HUES6 (cell line): ENCODE measurements around the gene OR52N2.

ENCODE experiments used
- H3K27ac ChIP-seq: 2 replicates; pipeline ENCODE4 v1.7.0; 2013; ENCODE audit warnings: low read depth, mild to moderate bottlenecking, low read length, inconsistent platforms
- H3K27me3 ChIP-seq: 2 replicates; pipeline ENCODE4 v1.6.1; 2013; ENCODE audit warnings: low read length; ENCODE audit not compliant: control insufficient read depth, insufficient read depth
- H3K36me3 ChIP-seq: 2 replicates; pipeline ENCODE4 v1.6.1; 2013; ENCODE audit warnings: low read length; ENCODE audit not compliant: control insufficient read depth, insufficient read depth
- H3K4me1 ChIP-seq: 2 replicates; pipeline ENCODE4 v1.6.1; 2013; ENCODE audit warnings: low read length; ENCODE audit not compliant: control insufficient read depth, insufficient read depth
- H3K4me3 ChIP-seq: 2 replicates; pipeline ENCODE4 v1.5.1; 2013; ENCODE audit warnings: low read depth, low read length
- H3K9ac ChIP-seq: one replicate; pipeline ENCODE4 v1.6.1; 2013; ENCODE audit warnings: mild to moderate bottlenecking, low read length
- H3K9me3 ChIP-seq: 2 replicates; pipeline ENCODE4 v1.6.1; 2013; ENCODE audit warnings: low read depth, low read length; ENCODE audit not compliant: control insufficient read depth, insufficient read depth

The OR52N2 gene

GRCh38 chr11:5818245-5818886, 9.6 kb downstream of the OR52N2 start:
- Histone ChIP-seq H3K9me3 (no peaks in the 10 kb centered on the region), H3K4me1 (no peaks in the 10 kb centered on the region), H3K9ac (no peak overlapping the region), H3K27ac (no peak overlapping the region), H3K4me3 (no peak overlapping the region), H3K27me3 (no peaks in the 10 kb centered on the region), H3K36me3 (no peaks in the 10 kb centered on the region)

GRCh38 chr11:5831196-5831829, 22.6 kb downstream of the OR52N2 start:
- Histone ChIP-seq H3K9me3 (peaks cover 6% of the 10 kb centered on the region; the same call in 1 of the 2 replicates), H3K9ac (peak overlapping the region; percentile 53), H3K4me1 (peaks cover 14% of the 10 kb centered on the region; the same call in 1 of the 2 replicates), H3K36me3 (no peaks in the 10 kb centered on the region), H3K27me3 (no peaks in the 10 kb centered on the region), H3K4me3 (no peak overlapping the region), H3K27ac (peak overlapping the region; percentile 53; the same call in 1 of the 2 replicates)

- H3K27me3 ChIP-seq: no peaks in the 10 kb centered on the region
- no peak overlapping the region for H3K9ac ChIP-seq
- no peak overlapping the region for H3K27ac ChIP-seq
- no peak overlapping the region for H3K4me3 ChIP-seq
- no peaks in the 10 kb centered on the region for H3K36me3 ChIP-seq
- no peaks in the 10 kb centered on the region for H3K9me3 ChIP-seq
- peaks cover 14% of the 10 kb centered on the region; the same call in 1 of the 2 replicates for H3K4me1 ChIP-seq
Observed at GRCh38 chr11:5833446-5833845, 24.7 kb downstream of the OR52N2 start.

- H3K36me3 ChIP-seq: no peaks in the 10 kb centered on the region
- no peaks in the 10 kb centered on the region for H3K9me3 ChIP-seq
- no peak overlapping the region for H3K4me3 ChIP-seq
- no peaks in the 10 kb centered on the region for H3K27me3 ChIP-seq
- H3K27ac ChIP-seq: no peak overlapping the region
- no peak overlapping the region for H3K9ac ChIP-seq
- no peaks in the 10 kb centered on the region for H3K4me1 ChIP-seq
Observed at GRCh38 chr11:5837695-5838094, 29.0 kb downstream of the OR52N2 start.

GRCh38 chr11:5841797-5842196, 33.1 kb downstream of the OR52N2 start, which contains the start of gene OR52E6:
Gene OR52E6 (minus strand): TSS chr11:5841897. CDS start chr11:5841897, 0 bp downstream.
- H3K4me3 ChIP-seq: no peak within 1 kb of the TSS
- no peak within 1 kb of the TSS for H3K9ac ChIP-seq
- no peaks in the 10 kb centered on the region for H3K4me1 ChIP-seq
- H3K27me3 ChIP-seq: no peaks in the 10 kb centered on the region
- H3K27ac ChIP-seq: no peak within 1 kb of the TSS
- H3K9me3 ChIP-seq: no peaks in the 10 kb centered on the region
- H3K36me3 ChIP-seq: no peaks in the 10 kb centered on the region

GRCh38 chr11:5846701-5847100, 38.0 kb downstream of the OR52N2 start:
- H3K36me3 ChIP-seq: no peaks in the 10 kb centered on the region
- H3K4me3 ChIP-seq: no peak overlapping the region
- H3K9me3 ChIP-seq: no peaks in the 10 kb centered on the region
- H3K27ac ChIP-seq: no peak overlapping the region
- no peaks in the 10 kb centered on the region for H3K27me3 ChIP-seq
- H3K9ac ChIP-seq: no peak overlapping the region
- H3K4me1 ChIP-seq: no peaks in the 10 kb centered on the region

GRCh38 chr11:5847711-5848110, 39.0 kb downstream of the OR52N2 start:
- H3K4me1 ChIP-seq: no peaks in the 10 kb centered on the region
- H3K27ac ChIP-seq: no peak overlapping the region
- H3K9ac ChIP-seq: no peak overlapping the region
- no peak overlapping the region for H3K4me3 ChIP-seq
- H3K36me3 ChIP-seq: no peaks in the 10 kb centered on the region
- no peaks in the 10 kb centered on the region for H3K27me3 ChIP-seq
- H3K9me3 ChIP-seq: no peaks in the 10 kb centered on the region

- Histone ChIP-seq H3K27me3 (no peaks in the 10 kb centered on the region), H3K4me1 (no peaks in the 10 kb centered on the region), H3K27ac (no peak overlapping the region), H3K36me3 (no peaks in the 10 kb centered on the region), H3K9me3 (no peaks in the 10 kb centered on the region), H3K9ac (no peak overlapping the region), H3K4me3 (no peak overlapping the region)
Observed at GRCh38 chr11:5851002-5851401, 42.3 kb downstream of the OR52N2 start.

- Histone ChIP-seq H3K9ac (no peak within 1 kb of the TSS), H3K27me3 (no peaks in the 10 kb centered on the region), H3K4me1 (no peaks in the 10 kb centered on the region), H3K27ac (no peak within 1 kb of the TSS), H3K36me3 (no peaks in the 10 kb centered on the region), H3K9me3 (no peaks in the 10 kb centered on the region), H3K4me3 (no peak within 1 kb of the TSS)
Observed at GRCh38 chr11:5857590-5857989, 48.9 kb downstream of the OR52N2 start, which contains the start of gene OR52E8. Gene OR52E8 (minus strand): TSS chr11:5857690. CDS start chr11:5857690, 0 bp downstream.

- H3K36me3 ChIP-seq: no peaks in the 10 kb centered on the region
- H3K27me3 ChIP-seq: no peaks in the 10 kb centered on the region
- peaks cover 5% of the 10 kb centered on the region; the same call in 1 of the 2 replicates for H3K9me3 ChIP-seq
- H3K4me1 ChIP-seq: no peaks in the 10 kb centered on the region
- H3K4me3 ChIP-seq: no peak overlapping the region
- H3K27ac ChIP-seq: no peak overlapping the region
- H3K9ac ChIP-seq: no peak overlapping the region
Observed at GRCh38 chr11:5865826-5866225, 57.1 kb downstream of the OR52N2 start.
